ENCODE measurements around the gene BCL11B.

Gene BCL11B

DNA sequence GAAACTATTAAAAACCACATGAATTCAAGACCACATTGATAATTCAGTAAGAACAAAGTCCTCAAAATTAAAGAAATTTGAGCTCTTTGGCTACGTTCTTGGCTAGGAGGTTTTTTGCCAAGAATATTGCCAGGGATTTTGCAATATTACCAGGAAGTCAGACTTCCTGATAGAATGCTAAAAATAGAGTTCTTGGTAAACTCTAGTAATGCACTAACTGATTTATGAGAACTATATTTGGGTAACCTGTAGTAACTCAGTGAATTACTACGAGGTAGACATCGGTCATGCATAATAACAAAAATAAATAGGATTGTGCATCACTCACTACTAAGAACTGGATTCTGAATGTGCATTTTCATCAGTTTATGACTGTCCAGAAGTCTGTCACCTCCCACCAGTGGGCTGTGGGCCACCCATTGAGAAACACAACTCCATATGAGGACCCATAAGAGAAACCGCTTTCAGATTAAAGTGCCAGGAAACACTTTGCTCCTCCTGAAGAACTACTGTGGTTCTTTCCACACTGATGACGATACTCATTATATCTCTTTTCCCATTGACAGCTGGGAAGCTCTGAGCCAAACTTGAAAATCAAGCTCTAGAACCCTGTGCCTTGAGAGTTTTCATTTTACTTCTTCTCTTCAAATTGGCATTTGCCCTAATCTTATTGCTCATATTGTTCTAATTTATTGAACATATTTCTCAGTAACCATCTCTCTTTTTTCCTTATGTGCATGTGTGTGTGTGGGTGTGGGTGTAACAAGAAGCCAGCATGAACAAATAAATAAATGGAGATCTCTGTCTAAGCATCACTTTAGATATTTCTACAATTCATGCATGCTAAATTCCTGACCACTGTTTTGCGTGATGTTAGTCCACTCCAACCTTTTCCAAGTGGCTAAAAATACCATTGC, 116.6 kb downstream of the BCL11B start:
- no peak for DNase-seq

DNA sequence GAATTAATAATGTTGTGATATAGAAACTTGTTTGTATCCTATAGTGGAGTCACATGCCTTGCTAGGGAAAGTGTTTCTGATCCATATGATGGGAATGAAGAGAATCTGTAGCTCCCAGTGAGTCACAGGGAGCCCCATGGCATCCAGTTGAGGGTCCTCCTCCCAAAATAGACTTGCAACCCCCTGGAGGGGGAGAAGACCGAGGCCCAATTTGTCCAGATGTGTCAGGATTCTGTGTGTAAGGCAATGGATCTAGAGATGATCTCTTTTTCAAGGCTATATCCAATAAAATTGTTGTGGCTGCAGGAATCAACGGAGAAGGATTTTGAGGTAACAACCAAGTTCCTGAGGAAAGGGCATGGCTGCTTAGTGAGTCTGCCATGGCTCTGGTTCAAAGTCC, 121.8 kb downstream of the BCL11B start:
- DNase-seq, result no peak

DNA sequence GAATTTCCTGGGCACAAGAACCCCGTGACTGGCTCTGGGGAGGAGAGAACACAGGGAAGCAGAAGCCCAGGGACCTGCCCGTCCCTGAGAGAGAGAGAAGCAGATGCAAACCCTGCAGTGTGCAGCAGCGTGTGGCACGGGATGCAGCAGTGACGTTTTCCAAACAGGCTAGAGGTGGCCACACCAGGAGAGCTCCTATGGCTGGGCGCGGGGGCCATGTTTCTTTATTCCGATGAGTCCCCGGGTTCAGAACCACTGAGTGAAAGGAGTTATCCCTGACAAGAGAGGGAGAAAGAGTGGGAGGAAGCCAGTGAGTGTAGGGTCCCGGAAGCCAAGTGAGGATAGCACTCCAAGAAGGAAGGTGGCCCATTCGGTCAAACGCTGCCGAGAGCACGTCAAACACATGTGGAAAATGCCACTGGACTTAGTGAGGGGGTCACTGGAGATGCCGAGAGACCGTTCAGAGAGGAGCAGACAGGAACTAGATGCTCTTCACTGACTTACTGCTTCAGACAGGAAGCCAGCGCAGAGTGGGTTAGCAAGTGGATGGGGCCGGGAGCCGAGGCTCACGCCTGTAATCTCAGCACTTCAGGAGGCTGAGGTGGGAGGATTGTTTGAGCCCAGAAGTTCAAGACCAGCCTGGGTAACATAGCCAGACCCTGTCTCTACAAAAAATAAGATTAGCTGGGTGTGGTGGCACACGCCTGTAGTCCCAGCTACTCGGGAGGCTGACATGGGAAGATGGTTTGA, 123.0 kb downstream of the BCL11B start:
- DNase-seq, result no peak

DNA sequence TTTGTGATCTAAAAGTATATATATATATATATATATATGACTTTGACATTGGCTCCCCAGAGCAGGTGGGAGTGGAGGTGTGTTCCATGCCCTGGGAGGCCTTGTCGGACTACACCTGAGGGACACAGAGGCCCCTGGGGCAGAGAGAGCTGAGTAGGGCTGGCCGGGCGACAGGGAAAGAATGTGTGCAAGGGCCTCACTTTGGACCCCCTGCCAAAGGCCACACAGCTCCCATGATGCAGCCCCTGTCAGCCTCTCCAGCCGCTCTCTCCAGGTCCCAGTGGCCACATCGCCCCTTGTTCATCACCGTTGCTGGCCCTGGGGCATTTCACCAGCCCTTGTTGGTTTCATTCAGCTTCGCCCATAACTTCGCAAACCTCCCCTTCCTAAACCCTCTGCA, 123.9 kb downstream of the BCL11B start:
- DNase-seq, result no peak

DNA sequence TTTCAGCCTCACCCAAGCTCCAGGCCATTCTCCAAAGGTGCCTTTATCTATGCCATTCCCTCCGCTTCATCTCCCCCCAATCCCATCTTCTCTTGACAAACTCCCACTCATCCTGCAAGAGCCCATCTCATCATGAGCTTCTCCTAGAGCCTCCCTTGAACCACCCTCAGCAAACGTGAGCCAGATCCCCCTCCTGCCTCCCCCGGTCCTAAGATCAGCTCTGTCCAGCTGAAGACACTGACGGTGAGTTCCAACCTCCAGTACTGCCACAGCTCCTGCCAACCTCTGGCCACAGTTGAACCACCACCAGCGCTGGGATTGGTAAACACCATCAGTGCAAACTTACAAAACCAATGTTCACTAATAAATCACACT, 124.6 kb downstream of the BCL11B start:
- DNase-seq, result no peak

DNA sequence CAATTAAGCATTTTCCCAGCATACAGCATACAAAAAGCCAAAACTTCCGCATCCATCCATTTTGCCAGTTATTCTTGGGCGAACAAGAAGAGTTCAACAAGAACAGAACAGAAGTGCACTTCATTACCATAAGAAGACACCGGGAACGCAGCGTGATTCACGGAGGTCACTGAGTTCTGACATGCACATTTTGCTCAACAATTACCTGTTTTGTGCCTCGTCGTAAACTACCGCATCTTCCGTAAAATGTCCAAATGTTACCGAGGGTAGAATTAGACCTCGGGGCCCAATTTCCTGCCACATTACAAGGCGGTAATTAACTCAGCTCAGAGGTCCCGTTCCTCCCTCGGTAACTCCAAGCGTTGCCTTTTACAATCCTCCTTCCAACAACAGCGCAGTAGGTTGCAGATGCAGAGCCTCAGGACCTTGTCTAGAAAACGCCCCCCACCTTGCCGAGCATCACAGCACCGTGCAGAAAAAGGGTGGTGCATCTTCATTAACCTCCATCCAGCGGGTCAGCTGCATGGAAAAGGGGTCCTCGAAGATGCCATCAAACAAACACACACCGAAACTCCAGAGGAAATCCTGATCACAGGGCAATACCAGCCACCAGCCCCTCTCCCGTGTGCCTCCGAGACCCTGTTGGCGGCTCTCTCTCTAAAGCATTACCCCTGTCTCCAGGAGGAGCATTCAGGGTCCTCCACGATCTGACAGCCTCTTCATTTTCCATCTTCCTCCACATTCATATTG, 125.2 kb downstream of the BCL11B start:
- DNase-seq, result no peak

DNA sequence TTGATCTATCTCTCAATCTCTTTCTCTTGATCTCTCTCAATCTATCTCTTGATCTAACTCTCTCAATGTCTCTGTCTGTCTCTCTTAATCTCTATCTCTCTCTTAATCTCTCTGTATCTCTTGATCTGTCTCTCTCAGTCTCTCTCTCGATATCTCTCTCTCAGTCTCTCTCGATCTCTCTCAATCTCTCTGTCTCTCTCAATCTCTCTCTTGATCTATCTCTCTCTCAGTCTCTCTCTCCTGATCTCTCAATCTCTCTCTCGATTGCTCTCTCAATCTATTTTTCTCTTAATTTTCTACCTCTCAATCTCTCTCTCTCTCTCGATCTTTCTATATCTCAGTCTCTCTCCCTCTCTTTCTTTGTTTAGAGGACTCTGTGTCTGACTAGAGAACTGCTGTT, 126.7 kb downstream of the BCL11B start:
- DNase-seq, result no peak

DNA sequence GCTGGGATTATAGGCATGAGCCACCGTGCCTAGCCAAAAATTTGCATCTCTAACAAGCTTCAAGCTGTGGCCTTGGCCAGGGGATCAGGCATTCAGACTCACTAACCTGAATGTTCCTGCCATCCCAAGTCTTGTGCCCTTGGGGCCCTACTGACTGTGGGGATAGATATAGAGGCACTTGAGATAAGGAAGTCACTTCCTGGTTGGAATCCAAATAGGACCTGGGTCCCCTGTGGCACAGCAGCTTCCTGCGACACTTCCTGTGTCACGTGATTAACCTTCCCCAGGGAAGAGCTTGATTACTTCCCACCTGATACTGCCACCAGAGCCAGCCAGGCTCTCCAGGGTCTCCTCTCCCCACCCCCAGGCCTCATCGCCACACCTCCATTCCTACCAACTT, 128.2 kb downstream of the BCL11B start:
- DNase-seq, result no peak

DNA sequence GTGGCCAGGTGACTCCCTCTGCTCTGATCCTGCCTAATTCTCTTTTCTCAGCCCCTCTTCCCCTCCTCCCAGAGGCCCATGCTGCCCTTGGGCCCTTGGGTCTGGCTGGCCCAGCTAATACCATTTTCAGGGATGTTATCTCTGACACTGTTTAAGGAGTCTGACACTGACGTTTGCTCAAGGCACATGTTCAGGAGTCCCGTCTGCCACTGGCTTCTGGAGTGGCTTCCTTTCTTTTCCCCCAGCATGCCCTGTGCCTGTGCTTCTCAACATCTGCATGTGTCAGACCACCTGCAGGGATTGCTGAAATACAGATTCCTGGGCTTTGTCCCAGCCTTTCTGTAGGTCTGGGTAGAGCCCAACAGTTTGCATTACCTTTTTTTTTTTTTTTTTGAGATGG, 128.9 kb downstream of the BCL11B start:
- DNase-seq, result no peak

DNA sequence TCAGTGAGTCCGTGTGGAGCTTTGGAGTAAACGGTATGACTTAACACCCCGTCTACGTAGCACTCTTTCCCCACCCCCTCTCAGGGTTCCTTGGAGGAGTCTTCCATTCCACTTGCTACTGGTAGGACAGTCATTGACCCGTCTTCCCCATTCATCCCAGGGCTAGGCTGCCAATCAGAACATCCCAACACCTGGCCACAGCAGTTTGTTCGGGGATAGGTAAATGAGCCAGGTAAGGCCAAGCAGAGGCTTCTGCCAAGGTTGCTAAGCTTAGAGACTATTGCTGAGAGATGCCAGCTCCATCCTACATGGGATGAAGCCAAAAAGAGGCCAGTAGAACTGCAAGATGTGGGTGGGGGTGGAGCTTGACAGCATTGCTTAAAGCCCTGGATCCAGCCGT, 130.8 kb downstream of the BCL11B start:
- DNase-seq, result no peak

DNA sequence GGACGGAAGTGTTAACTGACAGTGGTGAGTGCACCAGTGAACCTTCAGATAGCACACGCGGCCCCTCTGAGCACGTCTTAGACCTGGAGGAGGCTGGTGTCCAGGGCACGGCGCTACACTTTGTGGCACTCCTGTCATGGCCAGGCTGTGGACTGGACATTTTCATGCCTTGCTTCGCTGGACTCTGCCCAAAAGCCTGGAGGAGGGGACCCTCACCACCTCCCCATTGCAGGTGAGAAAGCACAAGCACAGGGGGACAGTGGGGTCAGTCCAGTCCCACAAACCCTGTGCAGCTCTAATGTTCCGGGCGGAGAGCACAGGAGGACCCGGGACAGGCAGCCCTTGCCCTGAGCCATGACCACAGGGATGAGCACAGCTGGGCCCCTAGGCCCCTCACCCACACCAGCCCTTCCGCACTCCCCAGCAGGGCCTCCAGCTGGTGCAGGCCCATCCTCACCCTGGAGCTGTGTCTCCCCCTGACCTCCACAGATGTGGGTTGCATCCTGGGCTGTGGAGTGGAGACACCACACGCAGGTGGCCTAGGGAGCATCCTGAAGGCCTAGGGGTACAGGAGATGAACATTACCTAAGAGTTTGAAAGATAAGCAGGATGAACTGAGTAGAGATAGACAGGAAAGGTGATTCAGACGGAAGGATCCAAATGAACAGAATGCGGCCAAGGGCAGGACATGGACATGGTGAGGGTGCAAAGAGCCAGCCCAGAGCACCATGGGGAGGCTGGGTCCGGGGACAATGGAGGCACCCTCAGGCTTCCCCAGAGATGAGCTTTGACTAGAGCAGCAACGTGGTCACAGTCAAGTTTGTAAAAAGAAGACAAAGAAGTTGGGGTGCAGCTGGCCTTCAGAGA, 132.8 kb downstream of the BCL11B start:
- no peak for DNase-seq

DNA sequence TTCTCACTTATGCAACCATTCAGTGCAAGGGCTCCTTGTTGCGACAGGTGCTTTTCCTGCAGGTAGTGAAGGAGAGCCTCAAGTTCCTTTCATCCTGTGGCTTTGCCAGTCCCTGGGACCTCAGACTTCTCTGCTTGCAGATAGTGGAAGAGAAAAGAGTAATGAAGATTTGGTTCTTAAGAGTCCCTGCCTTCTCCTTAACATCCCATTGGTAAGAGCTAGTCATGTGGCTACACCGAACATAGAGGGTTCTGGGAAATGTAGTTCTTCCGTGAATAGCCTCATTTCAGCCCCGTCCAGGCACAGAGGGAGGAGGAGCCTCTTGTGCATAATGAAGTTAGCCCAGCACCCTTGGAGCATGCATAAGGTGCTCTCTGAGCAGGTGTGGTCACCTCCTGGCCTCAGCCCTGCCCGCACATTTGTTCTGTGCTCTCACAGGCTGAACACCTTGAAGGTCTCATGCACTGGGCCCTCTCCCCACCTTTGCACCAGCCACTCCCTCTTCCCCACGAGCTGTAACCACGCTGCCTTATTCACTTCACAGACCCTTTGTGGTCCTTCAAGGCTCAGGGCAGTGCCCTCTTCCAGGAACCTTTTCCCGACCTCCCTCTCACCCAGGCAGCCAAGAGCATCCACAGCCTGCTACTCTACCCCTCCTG, 134.0 kb downstream of the BCL11B start:
- no peak for DNase-seq

DNA sequence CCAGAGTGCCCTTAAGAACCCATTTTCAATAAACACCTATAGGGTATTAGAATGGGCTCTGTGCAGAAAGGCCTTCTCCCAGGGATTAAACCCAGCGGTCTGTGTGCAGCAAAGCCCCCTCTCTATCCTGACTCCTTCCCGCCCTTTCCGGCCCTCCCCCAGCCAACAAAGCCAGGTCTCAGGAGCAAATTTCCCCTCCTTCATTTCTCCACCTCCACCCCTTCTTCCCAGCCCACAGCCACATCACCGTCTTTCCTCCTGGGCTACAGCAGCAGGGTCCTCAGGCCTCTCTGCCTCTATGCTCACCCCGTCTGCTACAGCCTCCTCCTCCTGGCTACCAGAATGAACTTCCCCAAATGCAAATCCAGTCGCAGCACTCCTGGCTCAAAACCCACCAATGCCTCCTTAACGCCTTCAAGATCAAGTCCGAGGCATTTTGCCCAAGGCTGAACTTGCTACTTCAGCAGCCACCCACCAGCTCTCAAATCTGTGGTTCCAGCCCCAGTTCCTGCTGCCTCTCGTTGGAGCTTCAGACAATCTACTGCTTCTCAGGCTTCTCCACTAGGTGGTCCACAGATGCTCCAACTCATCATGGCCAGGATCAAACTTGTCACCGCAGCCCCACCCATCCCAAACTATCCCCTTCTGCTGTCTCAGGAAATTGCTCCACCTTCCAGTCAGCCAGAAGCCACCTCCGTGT, 134.8 kb downstream of the BCL11B start:
- no peak for DNase-seq

DNA sequence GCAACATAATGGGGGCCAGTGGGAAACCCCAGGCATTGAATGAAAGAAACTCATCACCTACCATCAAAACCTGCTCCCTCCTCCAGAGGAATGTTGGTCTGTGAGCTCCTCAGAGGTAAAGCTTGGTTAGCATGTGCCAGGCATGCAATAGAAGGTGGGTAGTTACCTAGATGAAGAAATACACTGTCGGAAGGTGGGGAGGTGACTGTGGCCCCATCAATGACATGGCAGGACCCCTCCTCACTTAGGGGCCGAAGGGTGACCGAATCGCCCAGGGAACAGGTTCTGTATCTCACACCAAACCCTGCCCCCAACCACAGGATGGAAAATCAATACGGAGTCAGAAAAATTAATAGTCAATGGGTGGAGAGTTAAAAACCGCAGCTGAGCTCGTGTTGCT, 135.6 kb downstream of the BCL11B start:
- no peak for DNase-seq

DNA sequence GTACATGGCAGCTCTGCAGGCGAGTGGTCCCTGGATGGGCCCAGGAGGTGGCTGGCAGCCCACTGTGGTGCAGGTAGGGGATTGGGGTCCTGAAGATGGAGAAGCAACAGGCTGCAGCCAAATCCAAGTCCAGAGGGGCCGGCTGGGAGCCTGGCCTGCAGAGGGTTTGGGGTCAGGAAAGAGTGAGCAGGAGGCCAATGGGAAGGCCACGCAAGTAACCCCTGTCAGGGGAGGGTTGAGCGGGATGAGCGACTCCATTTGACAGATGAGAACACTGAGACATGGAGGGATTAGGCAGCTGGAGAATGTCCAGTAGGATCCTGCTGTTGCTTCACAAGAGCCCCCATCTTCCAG, 136.0 kb downstream of the BCL11B start:
- no peak for DNase-seq

DNA sequence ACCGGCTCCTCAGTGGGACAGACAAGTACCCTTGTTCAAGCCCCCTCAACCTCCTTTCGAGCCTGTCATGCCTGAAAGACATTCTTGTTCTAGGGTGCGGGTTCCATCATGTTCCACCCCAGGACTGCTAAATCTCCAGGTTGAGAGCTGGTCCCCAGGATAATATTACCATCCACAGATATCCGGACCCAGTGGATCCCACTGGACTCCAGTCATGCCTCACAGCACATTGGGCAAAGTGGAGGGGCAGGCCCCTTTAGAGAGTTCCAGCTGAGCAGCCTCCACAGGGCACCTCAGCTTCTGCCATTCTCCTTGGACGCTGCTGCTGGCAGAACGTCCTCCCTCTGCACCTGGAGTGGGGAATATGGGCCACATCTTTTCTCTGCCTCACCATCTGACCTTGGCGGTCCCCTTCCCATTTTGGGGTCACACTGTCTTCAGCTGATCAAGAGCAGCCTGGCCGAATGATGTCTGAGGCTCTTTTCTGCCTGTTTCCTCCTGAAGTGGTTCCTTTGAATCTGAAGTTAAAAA, 137.4 kb downstream of the BCL11B start:
- no peak for DNase-seq

DNA sequence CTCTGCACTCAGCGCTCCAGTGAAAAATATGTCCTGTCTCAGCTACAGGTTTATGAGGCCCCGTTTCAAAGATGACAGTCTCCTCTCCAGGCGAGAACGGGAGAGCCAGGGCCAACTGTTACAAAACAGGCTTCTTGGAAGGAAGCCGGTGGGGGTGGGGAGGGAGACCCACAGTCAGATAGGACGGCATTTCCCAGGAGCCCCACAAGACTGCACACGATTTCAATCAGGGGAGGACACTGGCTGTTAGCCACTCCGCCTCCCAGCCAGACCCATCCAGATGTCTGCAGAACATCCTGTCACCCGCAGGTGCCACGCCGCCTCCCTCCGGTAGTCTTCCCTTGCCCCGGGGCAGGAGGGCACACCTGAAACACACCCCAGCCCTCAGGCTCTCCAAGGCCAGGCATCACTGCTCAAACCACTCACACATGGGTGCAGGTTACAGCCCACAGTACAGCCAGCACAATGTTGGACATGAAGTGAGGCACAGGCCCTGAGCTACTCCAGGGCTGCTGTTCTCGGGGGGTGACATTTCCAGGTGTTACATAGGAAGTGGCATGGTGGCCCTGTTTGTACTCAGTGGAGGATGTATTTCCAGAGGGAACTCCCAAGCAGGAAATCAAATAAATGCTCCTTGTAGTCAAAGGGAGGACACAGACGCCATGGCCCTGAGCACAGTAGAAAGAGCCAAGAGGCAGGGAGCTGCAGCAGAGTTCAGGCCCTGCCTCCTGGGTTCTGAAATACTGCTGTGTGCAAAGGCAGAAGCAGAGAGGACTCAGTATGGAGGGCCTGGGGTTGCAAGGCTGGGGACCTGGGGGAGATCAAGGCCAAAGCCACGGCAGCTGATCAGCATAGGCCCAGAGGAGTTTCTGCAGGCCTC, 138.1 kb downstream of the BCL11B start:
- DNase-seq, result no peak

DNA sequence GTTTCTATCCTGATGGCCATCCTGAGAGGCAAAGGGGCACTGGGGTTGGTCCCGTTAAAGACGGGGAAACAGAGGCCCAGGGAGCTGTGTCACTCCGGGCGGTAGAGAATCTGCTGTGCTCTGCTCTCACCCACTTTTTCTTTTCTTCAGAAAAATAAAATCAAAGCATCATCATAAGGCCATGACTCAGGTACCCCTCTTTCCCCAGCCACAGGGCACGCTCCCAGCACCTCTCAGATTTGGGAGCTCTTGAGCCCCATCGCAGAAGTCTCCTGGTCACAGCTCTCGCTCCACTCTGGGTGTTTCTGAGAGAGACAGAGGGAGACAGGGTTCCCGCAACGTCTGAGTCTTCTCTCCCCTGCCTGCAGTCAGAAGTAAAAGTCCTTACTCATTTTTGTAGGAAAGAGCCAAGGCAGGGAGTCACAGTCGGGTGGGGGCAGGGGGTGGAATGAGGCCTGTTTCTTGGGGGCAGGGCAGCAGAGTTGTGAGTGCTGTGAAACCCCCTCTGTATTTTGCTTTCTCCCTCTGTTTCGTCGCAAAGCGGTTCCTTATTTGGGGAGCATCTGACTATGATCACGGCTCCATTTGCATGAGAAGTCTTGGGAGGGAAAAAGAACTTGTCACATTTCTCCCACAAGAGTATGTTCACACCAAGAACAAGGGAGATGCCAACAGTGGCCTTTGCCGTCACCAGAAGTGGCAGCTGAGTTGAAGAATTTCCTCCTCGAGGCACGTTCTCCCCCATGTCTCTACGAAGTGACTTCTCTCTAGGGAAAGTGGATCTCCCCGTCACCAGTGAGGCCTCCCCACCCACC, 139.0 kb downstream of the BCL11B start:
- no peak for DNase-seq

DNA sequence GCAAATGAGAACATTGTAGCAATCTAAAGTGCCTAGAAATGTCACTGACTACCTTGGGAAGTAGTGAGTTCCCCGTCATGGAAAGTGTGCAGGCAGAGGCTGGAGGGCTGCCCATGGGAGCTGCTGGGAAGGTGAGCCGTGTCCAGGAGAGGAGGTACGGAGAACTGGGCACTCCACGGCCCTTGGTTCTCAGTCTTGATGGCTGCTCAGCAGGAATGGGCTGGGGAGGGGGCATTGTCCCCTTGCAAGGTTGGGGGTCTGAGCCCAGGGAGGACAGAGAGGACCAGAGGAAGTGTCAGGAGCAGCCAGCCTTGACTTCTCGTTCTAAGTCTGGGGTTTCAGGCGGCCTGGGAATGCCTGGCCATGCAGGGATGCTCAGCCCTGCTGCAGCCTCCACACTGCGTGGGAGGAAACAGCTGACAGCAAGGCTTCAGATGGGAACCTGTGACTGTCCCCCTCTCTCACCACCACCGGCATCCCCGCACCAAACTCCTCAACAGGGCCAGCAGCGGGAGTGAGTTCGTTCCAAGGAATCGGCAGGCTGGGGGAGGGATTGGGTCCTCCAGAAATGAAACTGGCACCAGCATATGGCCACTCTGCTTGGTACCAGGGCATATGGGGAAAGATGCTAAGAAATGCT, 140.2 kb downstream of the BCL11B start:
- DNase-seq, result no peak

Measured in CD4-positive, alpha-beta T cell treated with Interleukin-17A for 4 hours (primary cell).